Endodermal cell (in vitro differentiated cells): ENCODE results near the gene FHOD1. TPM values are rescaled to one million over a fixed set of nuclear protein-coding genes. Genes with fewer than 3 reads are reported as not detected.

Source experiments
- DNase-seq: peaks from one replicate; pipeline ENCODE4 v3.0.0-alpha.2; 2017
- H3K27ac ChIP-seq: 2 replicates; pipeline ENCODE4 v1.5.1; 2013; ENCODE audit warnings: mild to moderate bottlenecking, low read depth, low read length, moderate library complexity
- H3K27me3 ChIP-seq: 2 replicates; pipeline ENCODE4 v1.6.1; 2013; ENCODE audit warnings: mild to moderate bottlenecking, low read length, moderate library complexity; ENCODE audit not compliant: insufficient read depth, control insufficient read depth, poor library complexity, severe bottlenecking
- H3K36me3 ChIP-seq: 2 replicates; pipeline ENCODE4 v1.7.0; 2013; ENCODE audit warnings: mild to moderate bottlenecking, low read length, moderate library complexity; ENCODE audit not compliant: control insufficient read depth, insufficient read depth
- H3K4me1 ChIP-seq: one replicate; pipeline ENCODE4 v1.7.0; 2013; ENCODE audit warnings: low read length; ENCODE audit not compliant: control insufficient read depth, insufficient read depth
- H3K4me3 ChIP-seq: 2 replicates; pipeline ENCODE4 v1.5.1; 2013; ENCODE audit warnings: mild to moderate bottlenecking, low read length, moderate library complexity
- H3K9ac ChIP-seq: 2 replicates; pipeline ENCODE4 v1.6.1; 2013; ENCODE audit warnings: mild to moderate bottlenecking, low read length, moderate library complexity; ENCODE audit not compliant: poor library complexity, severe bottlenecking; ENCODE audit errors: extremely low read depth
- H3K9me3 ChIP-seq: 2 replicates; pipeline ENCODE4 v1.6.1; 2013; ENCODE audit warnings: mild to moderate bottlenecking, low read length, moderate library complexity; ENCODE audit not compliant: control insufficient read depth
- H3K27ac Mint-ChIP-seq: 2 replicates; pipeline ENCODE4 v1.8.0; 2020; ENCODE audit warnings: mixed read lengths
- H3K27me3 Mint-ChIP-seq: 2 replicates; pipeline ENCODE4 v1.8.0; 2021; ENCODE audit warnings: mild to moderate bottlenecking, mixed read lengths; ENCODE audit not compliant: insufficient read depth
- H3K36me3 Mint-ChIP-seq: 2 replicates; pipeline ENCODE4 v1.8.0; 2020; ENCODE audit warnings: low read depth, mixed read lengths
- H3K4me1 Mint-ChIP-seq: 2 replicates; pipeline ENCODE4 v1.8.0; 2020; ENCODE audit warnings: mixed read lengths
- H3K4me3 Mint-ChIP-seq: 2 replicates; pipeline ENCODE4 v1.8.0; 2020; ENCODE audit warnings: mild to moderate bottlenecking, moderate library complexity, mixed read lengths
- H3K9me3 Mint-ChIP-seq: 2 replicates; pipeline ENCODE4 v1.8.0; 2020; ENCODE audit warnings: mild to moderate bottlenecking, mixed read lengths
- CTCF ChIP-seq: fragments of 200-600 bp; sonication (generic); conservative IDR thresholded peaks from 2 replicates; pipeline ENCODE4 v1.5.0; 2021; ENCODE audit warnings: antibody characterized with exemption, mild to moderate bottlenecking
- WGBS, 2 experiments: methylation state at CpG; one replicate each; pipeline versions ENCODE4 v1.1.5 to v1.1.7; 2013; ENCODE audit warnings: missing lambda C conversion rate in 2 of 2, mixed read lengths in 1 of 2; ENCODE audit not compliant: insufficient coverage in 1 of 2, insufficient read length in 1 of 2; 5-methylcytosine and 5-hydroxymethylcytosine counted together
- total RNA-seq, 2 donors: library from RNA; stranded (reverse); fragmentation: NEBNext Ultra II Directional in 1 of 2; extraction: Animal tissue kit (Norgen Biotek cat#: 25700) in 1 of 2; gene quantifications; 2 replicates in 1 of 2; 3 replicates in 1 of 2; pipeline ENCODE4 v1.2.1, GENCODE V29; 2021

The FHOD1 gene
- total RNA-seq, 2 donors from 2014 or later: 51.7 to 71.9 TPM

- Mint-ChIP-seq H3K9me3 (no peaks in the 10 kb centered on the region), H3K36me3 (no peaks in the 10 kb centered on the region), H3K27me3 (peaks cover 46% of the 10 kb centered on the region), H3K4me1 (peaks cover 7% of the 10 kb centered on the region), H3K27ac (no peak overlapping the region), H3K4me3 (no peak overlapping the region)
- no peak for DNase-seq
- H3K4me1 ChIP-seq: peaks cover 2% of the 10 kb centered on the region
- no peak for TF ChIP-seq CTCF
- H3K9ac ChIP-seq: no peak overlapping the region
- H3K4me3 ChIP-seq: no peak overlapping the region
- WGBS, 2 experiments: 81 to 88% methylated on average over 6 to 7 of the region's 7 CpGs
- no peaks in the 10 kb centered on the region for H3K36me3 ChIP-seq
- no peaks in the 10 kb centered on the region for H3K9me3 ChIP-seq
- no peaks in the 10 kb centered on the region for H3K27me3 ChIP-seq
- H3K27ac ChIP-seq: no peak overlapping the region
Measured at GRCh38 chr16:67211674-67212073, 35.6 kb downstream of the FHOD1 start.

- no peak overlapping the region for H3K4me3 Mint-ChIP-seq
- Histone ChIP-seq H3K4me3 (no peak overlapping the region), H3K27ac (no peak overlapping the region), H3K9me3 (no peaks in the 10 kb centered on the region), H3K36me3 (peaks cover 4% of the 10 kb centered on the region), H3K9ac (no peak overlapping the region), H3K4me1 (peaks cover 5% of the 10 kb centered on the region), H3K27me3 (no peaks in the 10 kb centered on the region)
- 90 to 96% methylated on average over 16 to 25 of the region's 25 CpGs for WGBS, 2 experiments
- no peaks in the 10 kb centered on the region for H3K36me3 Mint-ChIP-seq
- H3K27me3 Mint-ChIP-seq: peaks cover 32% of the 10 kb centered on the region
- peak; percentile 65 for DNase-seq
- TF ChIP-seq CTCF: no peak
- peaks cover 8% of the 10 kb centered on the region for H3K4me1 Mint-ChIP-seq
- H3K27ac Mint-ChIP-seq: no peak overlapping the region
- no peaks in the 10 kb centered on the region for H3K9me3 Mint-ChIP-seq
Measured at GRCh38 chr16:67210069-67210937, 37.0 kb downstream of the FHOD1 start.

- DNase-seq: no peak
- Mint-ChIP-seq H3K4me3 (no peak overlapping the region), H3K36me3 (no peaks in the 10 kb centered on the region), H3K27me3 (peaks cover 28% of the 10 kb centered on the region), H3K9me3 (no peaks in the 10 kb centered on the region), H3K27ac (no peak overlapping the region), H3K4me1 (peaks cover 8% of the 10 kb centered on the region)
- Histone ChIP-seq H3K27ac (no peak overlapping the region), H3K9ac (no peak overlapping the region), H3K27me3 (no peaks in the 10 kb centered on the region), H3K36me3 (peaks cover 4% of the 10 kb centered on the region), H3K4me1 (peaks cover 5% of the 10 kb centered on the region), H3K9me3 (no peaks in the 10 kb centered on the region), H3K4me3 (no peak overlapping the region)
- WGBS, 2 experiments: 87 to 89% methylated on average over 4 to 8 of the region's 8 CpGs
- no peak for TF ChIP-seq CTCF
Measured at GRCh38 chr16:67209565-67209964, 37.7 kb downstream of the FHOD1 start.
